ENCODE measurements around the gene DOCK2. TPM values are rescaled to one million over a fixed set of nuclear protein-coding genes. Genes with fewer than 3 reads are reported as not detected.

The DOCK2 gene
- total and polyA plus RNA-seq, 9 of the 15 experiments (the other 6 are each of a cell fraction or from before 2014, with no cell fraction given): 4.5 to 42.6 (median 20.5) TPM

DNA sequence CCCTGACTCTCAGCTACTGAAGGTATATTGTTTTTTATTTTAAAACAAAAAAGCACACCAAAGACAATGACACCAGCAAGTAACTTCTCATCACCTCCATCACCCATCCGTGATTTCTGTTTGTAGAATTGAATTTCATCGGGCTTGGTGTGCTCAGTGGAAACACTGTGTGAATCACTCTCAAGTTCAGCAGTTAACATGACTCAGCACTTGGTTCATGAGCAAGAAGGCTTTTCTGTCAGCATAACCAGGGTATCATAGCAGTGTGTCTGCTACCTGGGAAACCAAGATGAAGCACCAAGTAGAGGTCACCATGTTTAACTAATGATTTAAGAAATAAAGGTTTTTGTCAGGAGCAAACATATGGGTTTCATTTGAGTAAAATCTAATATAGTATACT lies 219.5 kb downstream of the DOCK2 start (continued):
- TF ChIP-seq HMGN3 (IDR thresholded peaks at IDR 0.05; ENCODE audit: borderline replicate concordance, extremely low read depth, insufficient read length, low read depth, low read length) (no peak), SIN3A (IDR thresholded peaks at IDR 0.05; ENCODE audit: borderline replicate concordance in 2 of 2, control insufficient read depth in 1 of 2, low read depth in 2 of 2, low read length in 2 of 2) (no peak), TSC22D4 (tag; IDR thresholded peaks at IDR 0.05) (no peak), HDAC1 (IDR thresholded peaks at IDR 0.05) (no peak), ZNF184 (CRISPR knock-in tag; IDR thresholded peaks at IDR 0.05) (no peak), HNRNPUL1 (IDR thresholded peaks at IDR 0.05; ENCODE audit: low read length) (no peak), CEBPB (tag; IDR thresholded peaks at IDR 0.05) (no peak), KDM2B (CRISPR knock-in tag; IDR thresholded peaks at IDR 0.05) (no peak), PML (IDR thresholded peaks at IDR 0.05; ENCODE audit: low read length) (no peak), MAFK (IDR thresholded peaks at IDR 0.05; ENCODE audit: low read length) (peak; percentile 87), DACH1 (IDR thresholded peaks at IDR 0.05; ENCODE audit: partially characterized antibody) (no peak), RBM17 (IDR thresholded peaks at IDR 0.05; ENCODE audit: borderline replicate concordance, low read depth, low read length) (no peak), ZNF668 (CRISPR knock-in tag; IDR thresholded peaks at IDR 0.05) (no peak), TFAM (CRISPR knock-in tag; conservative IDR thresholded peaks at IDR 0.05) (no peak), BHLHE40 (IDR thresholded peaks at IDR 0.05; ENCODE audit: low read length) (no peak), TAL1 (IDR thresholded peaks at IDR 0.05) (no peak), GATA2 (CRISPR knock-in tag; IDR thresholded peaks at IDR 0.05) (no peak), ARID2 (IDR thresholded peaks at IDR 0.05) (no peak), SP1 (CRISPR knock-in tag; IDR thresholded peaks at IDR 0.05) (no peak), NCOA2 (IDR thresholded peaks at IDR 0.05; ENCODE audit: partially characterized antibody in 2 of 2) (no peak), TEAD1 (CRISPR knock-in tag; IDR thresholded peaks at IDR 0.05) (no peak), FUS (optimal IDR thresholded peaks at IDR 0.05; ENCODE audit: low read depth, low read length) (no peak)
- TF ChIP-seq, protein P1, sequence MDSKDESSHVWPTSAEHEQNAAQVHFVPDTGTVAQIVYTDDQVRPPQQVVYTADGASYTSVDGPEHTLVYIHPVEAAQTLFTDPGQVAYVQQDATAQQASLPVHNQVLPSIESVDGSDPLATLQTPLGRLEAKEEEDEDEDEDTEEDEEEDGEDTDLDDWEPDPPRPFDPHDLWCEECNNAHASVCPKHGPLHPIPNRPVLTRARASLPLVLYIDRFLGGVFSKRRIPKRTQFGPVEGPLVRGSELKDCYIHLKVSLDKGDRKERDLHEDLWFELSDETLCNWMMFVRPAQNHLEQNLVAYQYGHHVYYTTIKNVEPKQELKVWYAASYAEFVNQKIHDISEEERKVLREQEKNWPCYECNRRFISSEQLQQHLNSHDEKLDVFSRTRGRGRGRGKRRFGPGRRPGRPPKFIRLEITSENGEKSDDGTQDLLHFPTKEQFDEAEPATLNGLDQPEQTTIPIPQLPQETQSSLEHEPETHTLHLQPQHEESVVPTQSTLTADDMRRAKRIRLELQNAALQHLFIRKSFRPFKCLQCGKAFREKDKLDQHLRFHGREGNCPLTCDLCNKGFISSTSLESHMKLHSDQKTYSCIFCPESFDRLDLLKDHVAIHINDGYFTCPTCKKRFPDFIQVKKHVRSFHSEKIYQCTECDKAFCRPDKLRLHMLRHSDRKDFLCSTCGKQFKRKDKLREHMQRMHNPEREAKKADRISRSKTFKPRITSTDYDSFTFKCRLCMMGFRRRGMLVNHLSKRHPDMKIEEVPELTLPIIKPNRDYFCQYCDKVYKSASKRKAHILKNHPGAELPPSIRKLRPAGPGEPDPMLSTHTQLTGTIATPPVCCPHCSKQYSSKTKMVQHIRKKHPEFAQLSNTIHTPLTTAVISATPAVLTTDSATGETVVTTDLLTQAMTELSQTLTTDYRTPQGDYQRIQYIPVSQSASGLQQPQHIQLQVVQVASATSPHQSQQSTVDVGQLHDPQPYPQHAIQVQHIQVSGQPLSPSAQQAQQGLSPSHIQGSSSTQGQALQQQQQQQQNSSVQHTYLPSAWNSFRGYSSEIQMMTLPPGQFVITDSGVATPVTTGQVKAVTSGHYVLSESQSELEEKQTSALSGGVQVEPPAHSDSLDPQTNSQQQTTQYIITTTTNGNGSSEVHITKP (IDR thresholded peaks at IDR 0.05; ENCODE audit: partially characterized antibody): no peak
- TF ChIP-seq, protein P2, sequence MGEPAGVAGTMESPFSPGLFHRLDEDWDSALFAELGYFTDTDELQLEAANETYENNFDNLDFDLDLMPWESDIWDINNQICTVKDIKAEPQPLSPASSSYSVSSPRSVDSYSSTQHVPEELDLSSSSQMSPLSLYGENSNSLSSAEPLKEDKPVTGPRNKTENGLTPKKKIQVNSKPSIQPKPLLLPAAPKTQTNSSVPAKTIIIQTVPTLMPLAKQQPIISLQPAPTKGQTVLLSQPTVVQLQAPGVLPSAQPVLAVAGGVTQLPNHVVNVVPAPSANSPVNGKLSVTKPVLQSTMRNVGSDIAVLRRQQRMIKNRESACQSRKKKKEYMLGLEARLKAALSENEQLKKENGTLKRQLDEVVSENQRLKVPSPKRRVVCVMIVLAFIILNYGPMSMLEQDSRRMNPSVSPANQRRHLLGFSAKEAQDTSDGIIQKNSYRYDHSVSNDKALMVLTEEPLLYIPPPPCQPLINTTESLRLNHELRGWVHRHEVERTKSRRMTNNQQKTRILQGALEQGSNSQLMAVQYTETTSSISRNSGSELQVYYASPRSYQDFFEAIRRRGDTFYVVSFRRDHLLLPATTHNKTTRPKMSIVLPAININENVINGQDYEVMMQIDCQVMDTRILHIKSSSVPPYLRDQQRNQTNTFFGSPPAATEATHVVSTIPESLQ (CRISPR knock-in tag; IDR thresholded peaks at IDR 0.05): no peak
- TF ChIP-seq, protein P3, sequence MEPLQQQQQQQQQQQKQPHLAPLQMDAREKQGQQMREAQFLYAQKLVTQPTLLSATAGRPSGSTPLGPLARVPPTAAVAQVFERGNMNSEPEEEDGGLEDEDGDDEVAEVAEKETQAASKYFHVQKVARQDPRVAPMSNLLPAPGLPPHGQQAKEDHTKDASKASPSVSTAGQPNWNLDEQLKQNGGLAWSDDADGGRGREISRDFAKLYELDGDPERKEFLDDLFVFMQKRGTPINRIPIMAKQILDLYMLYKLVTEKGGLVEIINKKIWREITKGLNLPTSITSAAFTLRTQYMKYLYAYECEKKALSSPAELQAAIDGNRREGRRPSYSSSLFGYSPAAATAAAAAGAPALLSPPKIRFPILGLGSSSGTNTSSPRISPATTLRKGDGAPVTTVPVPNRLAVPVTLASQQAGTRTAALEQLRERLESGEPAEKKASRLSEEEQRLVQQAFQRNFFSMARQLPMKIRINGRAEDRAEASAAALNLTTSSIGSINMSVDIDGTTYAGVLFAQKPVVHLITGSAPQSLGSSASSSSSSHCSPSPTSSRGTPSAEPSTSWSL (CRISPR knock-in tag; IDR thresholded peaks at IDR 0.05; ENCODE audit: borderline replicate concordance): no peak

Measured in K562 (cell line).